ENCODE results near the gene CELA3B. TPM values are rescaled to one million over a fixed set of nuclear protein-coding genes. Genes with fewer than 3 reads are reported as not detected.

CELA3B gene
- total RNA-seq, 1 experiment from 2014 or later: not detected

- CTCF ChIA-PET: no interaction called here
- Mint-ChIP-seq H3K9me3 (ENCODE audit: unreplicated experiment) (no peaks in the 10 kb centered on the region), H3K4me3 (ENCODE audit: unreplicated experiment) (peak overlapping the region; percentile 90), H3K27me3 (ENCODE audit: insufficient read depth, unreplicated experiment) (no peaks in the 10 kb centered on the region), H3K36me3 (ENCODE audit: insufficient read depth, unreplicated experiment) (peaks cover 69% of the 10 kb centered on the region), H3K4me1 (ENCODE audit: low read depth, unreplicated experiment) (peaks cover 57% of the 10 kb centered on the region), H3K27ac (ENCODE audit: unreplicated experiment) (peak overlapping the region; percentile 63)
- no peaks in the 10 kb centered on the region for H3K27me3 ChIP-seq (replicated peaks; ENCODE audit: control insufficient read depth, insufficient read depth, low read length)
- POLR2A ChIA-PET: interaction anchor here (1.3 kb wide), 1 partner anchor 11 kb away, joined by 6 read pairs; no protein-coding TSS in a partner anchor
- H3K4me1 ChIP-seq: peaks cover 69% of the 10 kb centered on the region
- peaks cover 4% of the 10 kb centered on the region; the same call in 1 of the 2 replicates for H3K36me3 ChIP-seq (ENCODE audit: control insufficient read depth, insufficient read depth, low read length)
- no peak for TF ChIP-seq CTCF (IDR thresholded peaks at IDR 0.05; ENCODE audit: insufficient read depth in 1 of 2, low read depth in 1 of 2, low read length in 1 of 2, severe bottlenecking in 1 of 2, unreplicated experiment in 1 of 2)
- no peak overlapping the region for H3K4me3 ChIP-seq (ENCODE audit: low read depth, low read length)
- DNase-seq: no peak
- BruUV-seq (replicated peaks): no TSS peak
- intact Hi-C loops (cut with micrococcal nuclease; ENCODE audit: unreplicated experiment): no loop called here
- no peaks in the 10 kb centered on the region for H3K9me3 ChIP-seq
Observed at GRCh38 chr1:21933397-21934248, 43.2 kb upstream of the CELA3B start.

- Histone ChIP-seq H3K27me3 (replicated peaks; ENCODE audit: control insufficient read depth, insufficient read depth, low read length) (no peaks in the 10 kb centered on the region), H3K4me1 (peaks cover 59% of the 10 kb centered on the region), H3K4me3 (ENCODE audit: low read depth, low read length) (peak overlapping the region; percentile 93), H3K9me3 (no peaks in the 10 kb centered on the region), H3K36me3 (ENCODE audit: control insufficient read depth, insufficient read depth, low read length) (peaks cover 4% of the 10 kb centered on the region; the same call in 1 of the 2 replicates)
- peaks cover 54% of the 10 kb centered on the region for H3K36me3 Mint-ChIP-seq (ENCODE audit: insufficient read depth, unreplicated experiment)
- H3K27ac Mint-ChIP-seq (ENCODE audit: unreplicated experiment): peak overlapping the region; percentile 63
- peak in 1 of 2 experiments; percentile 70 for DNase-seq
- BruUV-seq (replicated peaks): no TSS peak
- no peaks in the 10 kb centered on the region for H3K27me3 Mint-ChIP-seq (ENCODE audit: insufficient read depth, unreplicated experiment)
- H3K4me3 Mint-ChIP-seq (ENCODE audit: unreplicated experiment): peak overlapping the region; percentile 90
- H3K4me1 Mint-ChIP-seq (ENCODE audit: low read depth, unreplicated experiment): peaks cover 49% of the 10 kb centered on the region
- H3K9me3 Mint-ChIP-seq (ENCODE audit: unreplicated experiment): no peaks in the 10 kb centered on the region
- ChIA-PET CTCF (interaction anchor here (0.6 to 1.3 kb wide), 2 partner anchors 24 to 285 kb away, joined by 3 to 5 read pairs; no protein-coding TSS in a partner anchor), POLR2A (interaction anchor here (1.1 to 3.7 kb wide), 2 partner anchors 13 to 26 kb away, joined by 4 to 23 read pairs; no protein-coding TSS in a partner anchor)
- intact Hi-C loops (cut with micrococcal nuclease; ENCODE audit: unreplicated experiment): loop anchor here (5.0 kb wide), 1 partner anchor 33 kb away; no protein-coding TSS in a partner anchor
- no peak for TF ChIP-seq CTCF (IDR thresholded peaks at IDR 0.05; ENCODE audit: insufficient read depth in 1 of 2, low read depth in 1 of 2, low read length in 1 of 2, severe bottlenecking in 1 of 2, unreplicated experiment in 1 of 2)
Observed at GRCh38 chr1:21935393-21935804, 41.4 kb upstream of the CELA3B start.

- ChIA-PET POLR2A (interaction anchor here (1.1 to 3.7 kb wide), 4 partner anchors 8 to 26 kb away, joined by 4 to 23 read pairs (median 10); no protein-coding TSS in a partner anchor), CTCF (interaction anchor here (0.6 to 1.3 kb wide), 2 partner anchors 24 to 285 kb away, joined by 3 to 5 read pairs; no protein-coding TSS in a partner anchor)
- DNase-seq: no peak
- Mint-ChIP-seq H3K36me3 (ENCODE audit: insufficient read depth, unreplicated experiment) (peaks cover 48% of the 10 kb centered on the region), H3K9me3 (ENCODE audit: unreplicated experiment) (no peaks in the 10 kb centered on the region), H3K27me3 (ENCODE audit: insufficient read depth, unreplicated experiment) (no peaks in the 10 kb centered on the region), H3K4me1 (ENCODE audit: low read depth, unreplicated experiment) (peaks cover 49% of the 10 kb centered on the region), H3K27ac (ENCODE audit: unreplicated experiment) (peak overlapping the region; percentile 63), H3K4me3 (ENCODE audit: unreplicated experiment) (peak overlapping the region; percentile 90)
- H3K4me1 ChIP-seq: peaks cover 55% of the 10 kb centered on the region
- BruUV-seq (replicated peaks): no TSS peak
- intact Hi-C loops (cut with micrococcal nuclease; ENCODE audit: unreplicated experiment): loop anchor here (5.0 kb wide), 1 partner anchor 34 kb away; no protein-coding TSS in a partner anchor
- H3K36me3 ChIP-seq (ENCODE audit: control insufficient read depth, insufficient read depth, low read length): peaks cover 3% of the 10 kb centered on the region; the same call in 1 of the 2 replicates
- H3K4me3 ChIP-seq (ENCODE audit: low read depth, low read length): peak overlapping the region; percentile 93
- TF ChIP-seq CTCF (IDR thresholded peaks at IDR 0.05; ENCODE audit: insufficient read depth in 1 of 2, low read depth in 1 of 2, low read length in 1 of 2, severe bottlenecking in 1 of 2, unreplicated experiment in 1 of 2): no peak
- no peaks in the 10 kb centered on the region for H3K27me3 ChIP-seq (replicated peaks; ENCODE audit: control insufficient read depth, insufficient read depth, low read length)
- H3K9me3 ChIP-seq: no peaks in the 10 kb centered on the region
Observed at GRCh38 chr1:21935891-21936365, 40.9 kb upstream of the CELA3B start.
